ENCODE measurements around the gene THRB.
A peak's percentile ranks its signal among the peaks of the same experiment; 100 is the strongest.

Gene THRB

GRCh38 chr3:24167429-24167828, 327.2 kb downstream of the THRB start:
- peak; percentile 72 for FAIRE-seq

- no peak for FAIRE-seq
Observed at GRCh38 chr3:24166515-24166914, 328.1 kb downstream of the THRB start.

- FAIRE-seq: no peak
Observed at GRCh38 chr3:24165603-24165982, 329.1 kb downstream of the THRB start.

- no peak for FAIRE-seq
Observed at GRCh38 chr3:24164967-24165602, 329.6 kb downstream of the THRB start.

- no peak for FAIRE-seq
Observed at GRCh38 chr3:24162929-24163328, 331.7 kb downstream of the THRB start.

GRCh38 chr3:24161841-24162240, 332.8 kb downstream of the THRB start:
- FAIRE-seq: no peak

GRCh38 chr3:24160424-24161095, 334.1 kb downstream of the THRB start:
- FAIRE-seq: no peak

GRCh38 chr3:24158761-24159454, 335.7 kb downstream of the THRB start:
- no peak for FAIRE-seq

GRCh38 chr3:24157106-24157505, 337.5 kb downstream of the THRB start:
- FAIRE-seq: no peak

- FAIRE-seq: no peak
Observed at GRCh38 chr3:24156466-24156865, 338.2 kb downstream of the THRB start.

- FAIRE-seq: no peak
Observed at GRCh38 chr3:24155276-24155675, 339.4 kb downstream of the THRB start.

- FAIRE-seq: no peak
Observed at GRCh38 chr3:24154781-24155180, 339.9 kb downstream of the THRB start.

GRCh38 chr3:24154013-24154695, 340.5 kb downstream of the THRB start:
- no peak for FAIRE-seq

GRCh38 chr3:24151594-24151993, 343.1 kb downstream of the THRB start:
- no peak for FAIRE-seq

GRCh38 chr3:24149032-24149431, 345.6 kb downstream of the THRB start:
- FAIRE-seq: no peak

- no peak for FAIRE-seq
Observed at GRCh38 chr3:24145981-24146822, 348.4 kb downstream of the THRB start.

GRCh38 chr3:24145481-24145880, 349.2 kb downstream of the THRB start:
- FAIRE-seq: no peak

- FAIRE-seq: no peak
Observed at GRCh38 chr3:24142127-24142526, 352.5 kb downstream of the THRB start.

GRCh38 chr3:24141548-24141947, 353.1 kb downstream of the THRB start:
- FAIRE-seq: no peak

- FAIRE-seq: no peak
Observed at GRCh38 chr3:24139463-24140412, 354.9 kb downstream of the THRB start.

GRCh38 chr3:24138876-24139256, 355.8 kb downstream of the THRB start:
- no peak for FAIRE-seq

All from endometrium (tissue), 2 donors.